Measurements from ENCODE around the gene AUTS2. TPM values are rescaled to one million over a fixed set of nuclear protein-coding genes. Genes with fewer than 3 reads are reported as not detected.

The AUTS2 gene
- total RNA-seq, 1 experiment from 2014 or later: 13.9 TPM

DNA sequence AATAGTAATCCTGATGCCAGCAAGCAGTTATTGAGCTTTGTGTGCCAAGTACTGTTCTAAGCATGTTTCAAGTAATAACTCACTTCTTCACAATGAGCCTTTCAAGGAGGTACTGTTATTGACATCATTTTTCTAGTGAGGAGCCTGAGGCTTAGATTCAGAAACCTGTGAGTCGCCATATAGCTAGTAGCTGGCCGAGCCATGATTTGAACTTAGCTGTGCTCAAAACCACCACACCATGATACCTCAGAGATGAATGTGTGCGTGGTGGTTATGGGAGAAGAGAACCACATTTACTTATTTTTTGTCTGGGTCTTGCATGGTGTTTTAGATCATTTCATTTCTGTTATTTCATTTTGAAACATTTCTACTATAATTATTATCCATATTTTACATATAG, 578.9 kb downstream of the AUTS2 start:
- DNase-seq (ENCODE audit: low read depth): peak; percentile 68

DNA sequence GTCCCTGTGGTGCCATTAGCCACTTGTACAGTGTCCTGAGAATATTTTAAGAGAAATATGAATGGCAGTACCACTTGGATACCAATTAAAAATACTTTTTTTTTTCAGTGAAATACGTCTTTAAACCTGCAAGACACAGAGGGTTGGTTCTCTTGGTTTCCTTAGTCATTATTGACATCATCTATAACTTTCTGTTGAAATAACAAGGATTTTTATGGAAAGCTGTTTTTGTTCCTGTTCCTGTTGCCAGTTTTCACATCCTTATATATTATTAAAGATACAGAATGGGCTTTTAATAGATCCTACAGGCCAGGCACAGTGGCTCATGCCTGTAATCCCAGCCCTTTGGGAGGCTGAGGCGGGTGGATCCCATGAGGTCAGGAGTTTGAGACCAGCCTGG, 579.9 kb downstream of the AUTS2 start:
- DNase-seq (ENCODE audit: low read depth): no peak

DNA sequence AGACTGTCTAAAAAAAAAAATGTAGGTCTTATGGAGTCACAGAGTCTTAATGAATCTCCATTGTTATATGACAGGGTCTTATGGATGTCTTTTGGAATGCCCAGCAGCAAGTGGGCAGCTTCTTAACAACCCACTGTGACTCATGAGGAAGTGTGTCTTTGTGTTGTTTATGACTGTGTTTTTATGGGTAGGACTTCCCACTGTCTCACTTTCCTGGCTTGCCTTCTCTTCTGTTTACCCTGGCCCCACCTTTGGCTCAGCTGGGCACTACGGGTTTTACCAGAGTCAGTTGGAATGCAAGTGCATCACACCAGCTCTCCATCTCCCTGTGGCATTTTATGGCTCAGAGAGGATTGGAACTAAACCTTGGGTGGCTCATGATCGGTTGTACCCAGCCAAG, 580.5 kb downstream of the AUTS2 start:
- DNase-seq (ENCODE audit: low read depth): peak; percentile 96

- DNase-seq (ENCODE audit: low read depth): no peak
These were observed 584.2 kb downstream of the AUTS2 start for GRCh38 chr7:70182521-70182920.

DNA sequence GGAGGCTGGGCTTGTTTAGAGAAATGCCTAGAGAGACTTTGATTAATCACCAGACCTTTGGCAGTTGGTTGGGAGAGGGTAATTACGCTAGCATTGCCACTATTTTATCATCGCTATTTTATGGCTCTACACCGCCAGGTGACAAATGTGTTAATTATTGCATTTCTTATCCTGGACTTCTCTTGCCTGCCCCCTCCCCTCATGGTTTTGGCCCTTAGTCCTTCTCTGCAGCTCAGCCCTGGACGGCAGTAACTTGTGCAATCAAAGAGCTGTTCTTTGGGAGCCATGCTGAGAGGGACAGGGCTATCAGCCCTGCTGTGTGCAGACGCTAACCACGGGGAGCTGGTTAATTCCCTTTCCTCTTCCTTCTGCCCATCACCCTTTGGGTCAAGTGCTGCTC, 585.0 kb downstream of the AUTS2 start:
- no peak for DNase-seq (ENCODE audit: low read depth)

DNA sequence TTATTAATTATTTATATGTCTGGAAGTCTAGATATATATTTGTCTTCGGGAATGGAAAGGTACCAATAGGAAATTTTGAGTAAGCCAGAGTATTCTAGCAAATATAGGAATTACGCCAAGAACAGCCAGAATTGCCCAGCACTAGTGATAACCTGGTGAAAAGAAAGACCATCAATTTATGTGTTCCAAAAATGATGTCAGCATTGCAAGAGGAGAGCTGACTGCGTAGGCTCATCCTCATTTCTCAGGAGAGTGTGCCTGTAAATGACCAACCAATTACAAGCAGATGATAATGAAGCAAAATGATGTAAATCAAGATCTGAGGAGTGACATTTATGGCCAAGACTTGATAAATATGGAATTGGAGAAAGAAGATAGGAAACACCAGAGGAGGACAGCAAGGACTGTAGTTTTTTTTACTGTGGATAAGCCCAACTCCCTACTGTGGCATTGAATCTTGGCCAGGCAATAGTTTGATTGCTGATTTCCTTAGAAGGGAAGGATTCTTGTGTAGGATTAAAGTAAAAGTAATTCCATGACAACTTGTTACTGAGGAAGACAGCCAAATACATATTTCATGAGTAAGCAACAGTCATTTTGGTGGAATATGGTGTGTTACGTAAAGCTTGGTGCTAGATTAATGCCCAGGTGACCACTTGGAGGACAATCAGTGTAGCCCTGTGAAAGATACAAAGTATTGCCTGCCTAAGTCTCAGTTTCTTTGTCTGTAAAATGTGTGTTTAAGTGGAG, 590.8 kb downstream of the AUTS2 start:
- DNase-seq (ENCODE audit: low read depth): no peak

- DNase-seq (ENCODE audit: low read depth): no peak
These were observed 591.5 kb downstream of the AUTS2 start for GRCh38 chr7:70189776-70190175.

- DNase-seq (ENCODE audit: low read depth): no peak
These were observed 592.0 kb downstream of the AUTS2 start for GRCh38 chr7:70190281-70190680.

GRCh38 chr7:70193514-70193913, 595.2 kb downstream of the AUTS2 start:
- DNase-seq (ENCODE audit: low read depth): peak; percentile 22

DNA sequence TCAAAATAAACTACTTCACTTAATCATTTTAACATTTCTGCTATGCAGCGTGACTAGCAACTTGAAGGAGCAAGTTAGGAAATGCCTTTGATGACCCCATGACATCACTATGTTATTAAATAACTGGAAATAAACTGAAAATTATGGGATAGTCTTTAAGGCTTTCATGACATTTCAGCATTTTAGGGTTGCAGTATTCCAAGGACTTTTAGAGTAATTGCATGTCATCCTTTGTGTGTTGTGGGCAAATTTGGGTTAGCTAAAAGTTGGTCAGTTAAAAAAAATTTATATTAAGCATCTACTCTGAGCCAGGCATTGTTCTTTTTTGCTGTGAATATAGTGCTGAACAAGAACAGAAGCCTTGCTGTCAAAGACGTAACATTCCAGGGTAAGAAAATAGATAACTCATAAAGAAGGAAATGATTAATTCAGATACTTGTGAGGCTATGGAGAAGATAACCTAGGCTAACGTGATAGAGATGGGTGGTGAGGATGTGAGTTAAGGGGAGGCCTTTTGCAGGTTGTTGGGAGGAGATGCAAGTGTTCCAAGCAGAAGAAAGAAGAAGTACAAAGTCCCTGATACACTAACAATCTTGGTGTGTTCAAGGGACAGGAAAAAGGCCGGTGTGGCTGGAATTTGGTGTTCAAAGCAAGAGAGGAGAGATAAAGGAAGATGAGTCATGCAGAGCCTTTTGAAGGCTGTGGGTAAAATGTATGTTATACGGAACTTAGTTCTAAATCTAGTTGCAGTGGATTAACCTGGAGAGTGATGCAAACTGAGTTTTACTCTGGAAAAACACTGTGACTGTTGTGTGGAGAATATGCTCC, 610.2 kb downstream of the AUTS2 start:
- DNase-seq (ENCODE audit: low read depth): peak; percentile 52

DNA sequence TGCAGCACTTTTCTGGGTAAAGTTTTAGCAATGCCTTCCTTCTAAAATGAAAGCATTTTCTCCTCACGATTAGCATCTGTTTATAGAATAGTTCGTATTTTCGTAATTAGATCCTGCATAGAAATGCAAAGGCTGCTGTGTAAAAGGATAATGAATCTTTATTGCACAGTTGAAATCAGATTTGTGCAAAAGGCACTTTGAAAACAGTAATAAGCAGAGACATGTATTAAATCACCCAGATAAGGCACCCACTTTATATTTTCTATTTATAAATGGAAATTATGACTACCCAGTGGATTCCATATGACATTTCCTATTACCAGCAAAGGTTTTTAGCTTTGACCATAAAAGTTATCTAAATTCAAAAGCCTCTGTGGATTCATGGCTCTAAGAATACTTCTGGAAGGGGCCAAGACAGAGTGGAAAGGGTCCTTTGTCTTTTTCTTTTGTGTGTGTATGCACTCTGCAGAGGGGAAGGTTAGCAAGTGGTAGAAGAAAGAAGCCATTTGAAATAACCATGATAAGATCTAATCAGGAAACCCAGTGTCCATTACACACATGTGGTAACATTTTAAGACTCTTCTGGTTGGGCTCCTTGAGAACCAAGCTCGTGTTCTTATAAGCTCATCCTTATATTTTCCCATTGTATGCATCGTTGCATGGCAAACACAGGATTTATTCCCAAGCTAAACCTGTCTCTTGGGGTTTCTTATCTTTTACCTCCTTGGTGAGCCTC, 612.1 kb downstream of the AUTS2 start:
- DNase-seq (ENCODE audit: low read depth): no peak

- no peak for DNase-seq (ENCODE audit: low read depth)
These were observed 612.6 kb downstream of the AUTS2 start for GRCh38 chr7:70210936-70211310.

GRCh38 chr7:70212281-70212680, 614.0 kb downstream of the AUTS2 start:
- DNase-seq (ENCODE audit: low read depth): no peak

DNA sequence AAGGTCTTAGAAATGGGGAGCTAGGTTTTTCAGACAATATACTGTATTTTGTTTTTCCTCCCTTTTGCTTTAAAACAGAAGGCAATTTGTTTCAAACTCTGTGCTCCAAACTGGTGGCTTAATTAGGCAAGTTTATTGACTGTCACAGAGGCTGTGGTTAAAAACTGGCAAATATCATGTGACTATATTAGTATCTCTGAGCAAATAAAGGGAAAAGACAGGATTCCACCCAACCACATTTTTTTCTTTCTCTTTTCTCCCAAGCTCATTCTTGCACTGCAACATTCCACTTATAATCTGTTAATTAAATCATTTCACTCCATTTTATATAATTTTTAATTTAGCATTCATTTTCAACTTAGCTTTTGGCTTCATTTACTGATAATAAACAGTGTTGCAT, 615.8 kb downstream of the AUTS2 start:
- DNase-seq (ENCODE audit: low read depth): no peak

GRCh38 chr7:70215491-70215890, 617.2 kb downstream of the AUTS2 start:
- peak; percentile 37 for DNase-seq (ENCODE audit: low read depth)

DNA sequence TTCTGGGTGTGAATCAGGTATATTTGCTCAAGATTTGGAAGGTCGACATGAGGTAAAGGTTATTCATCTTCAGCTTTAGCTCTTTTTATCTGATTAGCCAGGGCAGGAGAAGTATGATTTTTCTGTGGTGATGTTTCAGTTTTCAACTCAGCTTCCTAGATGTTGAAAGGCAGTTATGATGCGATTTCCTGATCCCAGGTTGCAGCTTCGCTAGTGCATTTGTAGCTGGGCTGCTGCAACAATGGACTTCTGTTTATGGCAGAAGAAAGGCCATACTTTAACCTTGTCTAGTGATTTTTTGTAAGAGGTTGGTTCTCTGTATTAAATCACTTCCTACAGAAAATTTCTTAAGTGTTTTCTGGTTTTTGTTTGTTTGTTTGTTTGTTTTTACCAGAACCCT, 619.3 kb downstream of the AUTS2 start:
- no peak for DNase-seq (ENCODE audit: low read depth)

GRCh38 chr7:70218006-70218405, 619.7 kb downstream of the AUTS2 start:
- DNase-seq (ENCODE audit: low read depth): no peak

DNA sequence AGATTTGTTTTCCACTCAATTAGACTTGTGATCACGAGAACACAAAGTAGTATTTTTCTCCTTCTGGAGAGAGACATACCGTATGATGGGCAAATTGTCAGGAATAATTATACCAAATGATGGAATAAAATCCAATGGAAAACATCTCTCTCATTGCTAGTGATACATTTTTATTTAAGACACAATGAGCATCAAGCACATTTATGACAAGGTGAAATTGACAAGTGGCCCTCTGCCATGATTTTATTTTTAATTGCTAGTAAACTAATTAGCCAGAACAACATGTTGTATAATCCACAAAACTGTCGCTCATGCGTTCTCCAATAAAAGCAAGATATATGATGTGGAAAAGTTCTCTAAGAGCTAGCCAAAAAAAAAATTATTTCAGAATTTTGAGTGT, 620.8 kb downstream of the AUTS2 start:
- no peak for DNase-seq (ENCODE audit: low read depth)

DNA sequence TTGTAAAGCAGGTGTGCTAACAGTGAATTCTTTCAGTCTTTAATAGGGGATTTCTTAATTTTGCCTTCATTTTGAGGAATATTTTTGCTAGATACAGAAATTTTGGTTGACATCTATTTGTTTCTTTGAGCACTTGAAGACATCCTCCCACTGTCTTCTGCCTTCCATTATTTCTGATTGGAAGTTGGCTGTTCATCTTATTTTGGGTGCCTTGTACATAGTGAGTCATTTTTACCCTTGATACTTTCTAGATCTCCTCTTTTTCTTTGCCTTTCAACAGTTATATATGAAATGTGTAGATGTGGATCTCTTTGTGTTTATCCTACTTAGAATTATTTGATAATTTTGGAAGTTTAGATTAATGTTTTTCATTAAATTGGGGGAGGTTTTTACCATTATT, 631.0 kb downstream of the AUTS2 start:
- no peak for DNase-seq (ENCODE audit: low read depth)

GRCh38 chr7:70230761-70231160, 632.5 kb downstream of the AUTS2 start:
- DNase-seq (ENCODE audit: low read depth): no peak

DNA sequence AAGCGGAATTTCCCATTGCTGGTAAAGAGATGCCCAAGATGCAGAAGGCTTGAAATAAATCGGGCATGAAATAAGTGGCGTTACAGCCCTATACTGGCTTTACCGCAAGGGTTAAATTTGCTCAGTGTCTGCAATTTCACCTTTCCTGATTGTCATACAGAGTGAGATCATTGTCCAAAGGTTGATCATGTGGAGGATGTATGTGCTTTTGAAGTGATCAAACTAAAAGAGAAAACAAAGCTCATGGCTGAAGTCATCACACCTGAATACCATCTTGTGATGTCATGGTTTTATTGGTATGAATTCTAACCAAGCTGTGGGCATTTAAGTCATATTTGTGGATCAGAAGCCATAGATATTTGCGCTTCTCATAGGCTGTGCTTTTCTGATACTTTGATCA, 635.5 kb downstream of the AUTS2 start:
- DNase-seq (ENCODE audit: low read depth): no peak

DNA sequence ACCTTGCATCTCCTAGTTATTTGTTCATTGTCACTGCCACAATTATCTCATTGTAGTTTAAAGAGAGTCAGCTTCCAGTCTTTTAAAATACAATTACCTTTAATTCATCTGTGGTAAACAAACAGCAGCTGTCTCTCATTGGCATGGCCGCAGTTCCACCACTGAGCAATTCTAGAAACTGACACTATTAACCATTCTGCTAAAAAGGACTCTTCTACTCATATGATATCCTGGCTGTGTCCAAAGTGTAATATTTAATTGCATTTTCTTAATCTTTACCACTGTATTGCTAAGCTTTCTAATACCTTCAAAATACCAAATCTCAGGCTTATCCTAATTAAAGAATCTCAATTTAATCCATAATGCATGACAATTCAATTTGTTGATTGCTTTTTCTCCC, 639.0 kb downstream of the AUTS2 start:
- DNase-seq (ENCODE audit: low read depth): no peak
